Measurements from ENCODE around the gene HIPK2.
A peak's percentile ranks its signal among the peaks of the same experiment; 100 is the strongest.

The HIPK2 gene

DNA sequence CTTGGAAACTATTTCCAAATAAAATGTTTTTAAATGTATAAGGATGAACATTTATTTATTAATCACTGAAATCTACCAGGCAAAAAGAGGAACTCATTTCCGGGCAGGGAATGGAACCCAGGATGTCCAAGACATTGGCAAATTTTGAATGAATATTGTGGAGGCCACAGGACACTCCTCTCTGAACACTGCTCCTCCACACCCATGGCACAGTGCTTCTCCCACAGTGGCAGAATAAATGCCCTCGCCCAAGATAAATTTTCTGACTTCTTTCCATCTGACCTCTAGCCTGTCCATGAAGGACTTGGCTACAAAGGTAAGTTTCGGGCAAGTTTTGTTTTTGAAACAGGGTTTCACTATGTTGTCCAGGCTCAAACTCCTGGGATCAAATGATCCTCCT is 39.0 kb downstream of the HIPK2 start:
- no peak overlapping the region for H3K4me3 ChIP-seq
- H3K27ac ChIP-seq = no peak overlapping the region

DNA sequence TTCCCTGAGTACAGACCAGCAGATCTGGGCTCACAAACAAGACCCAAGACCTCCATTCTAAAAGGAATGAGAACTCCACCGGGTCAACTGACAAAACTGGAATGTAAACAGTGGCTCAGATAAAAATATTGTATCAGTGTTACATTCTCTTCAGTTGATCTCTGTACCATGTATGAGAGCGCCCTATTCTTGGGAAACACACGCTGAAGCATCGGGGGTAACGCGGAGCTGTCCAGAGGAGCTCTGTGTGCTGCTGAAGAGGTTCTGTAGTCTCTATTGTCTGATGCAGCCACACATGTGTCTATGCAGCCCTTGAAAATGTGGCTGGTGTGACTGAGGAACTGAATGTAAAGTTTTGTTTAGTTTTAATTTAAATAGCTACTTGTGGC is 39.7 kb downstream of the HIPK2 start:
- Histone ChIP-seq H3K27ac (peak overlapping the region in 3 of 21 experiments; percentile 7 to 56 (median 14)), H3K4me3 (no peak overlapping the region)

DNA sequence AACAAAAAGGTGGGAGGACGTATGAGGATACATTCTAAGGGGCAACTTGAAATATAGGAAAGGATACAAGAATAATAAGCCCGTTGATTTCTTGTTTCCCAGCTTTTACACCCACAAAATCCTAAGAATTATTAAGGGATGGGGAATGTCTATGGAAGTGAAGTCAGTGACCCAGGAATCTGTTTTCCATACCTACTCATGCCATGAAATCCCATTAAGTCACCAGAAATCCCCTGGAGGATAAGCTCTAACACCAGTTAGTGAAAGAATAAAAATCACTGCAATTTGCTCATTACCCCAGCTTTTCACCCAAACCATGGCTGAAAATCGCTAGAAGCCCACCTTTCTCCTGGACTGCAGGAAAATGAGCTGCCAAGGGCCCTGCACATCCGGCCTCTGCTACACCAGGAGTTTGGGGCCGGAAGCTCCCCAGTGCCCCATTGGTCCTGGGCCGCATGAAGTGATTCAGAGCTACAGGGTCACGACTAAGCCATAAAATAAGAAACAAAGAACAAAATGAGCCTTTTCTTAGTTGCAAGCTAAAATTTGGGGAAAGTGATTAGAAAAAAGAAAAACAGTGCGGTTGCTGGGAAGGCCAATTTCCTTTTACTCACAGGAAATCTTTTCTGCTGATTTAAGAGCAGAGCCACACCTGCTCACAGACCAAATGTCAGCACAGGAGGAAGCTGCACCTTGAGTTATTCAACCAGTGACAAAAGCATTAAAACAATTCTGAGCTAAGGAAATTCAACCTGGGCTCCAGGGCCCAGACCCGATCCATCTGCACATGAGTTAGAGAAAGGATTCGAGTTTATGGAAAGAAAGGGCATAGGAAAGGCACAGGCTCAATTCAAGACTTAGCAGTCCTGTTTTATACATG is 40.3 kb downstream of the HIPK2 start:
- Histone ChIP-seq H3K4me3 (no peak overlapping the region), H3K27ac (peak overlapping the region in 4 of 21 experiments; percentile 2 to 56 (median 10))

DNA sequence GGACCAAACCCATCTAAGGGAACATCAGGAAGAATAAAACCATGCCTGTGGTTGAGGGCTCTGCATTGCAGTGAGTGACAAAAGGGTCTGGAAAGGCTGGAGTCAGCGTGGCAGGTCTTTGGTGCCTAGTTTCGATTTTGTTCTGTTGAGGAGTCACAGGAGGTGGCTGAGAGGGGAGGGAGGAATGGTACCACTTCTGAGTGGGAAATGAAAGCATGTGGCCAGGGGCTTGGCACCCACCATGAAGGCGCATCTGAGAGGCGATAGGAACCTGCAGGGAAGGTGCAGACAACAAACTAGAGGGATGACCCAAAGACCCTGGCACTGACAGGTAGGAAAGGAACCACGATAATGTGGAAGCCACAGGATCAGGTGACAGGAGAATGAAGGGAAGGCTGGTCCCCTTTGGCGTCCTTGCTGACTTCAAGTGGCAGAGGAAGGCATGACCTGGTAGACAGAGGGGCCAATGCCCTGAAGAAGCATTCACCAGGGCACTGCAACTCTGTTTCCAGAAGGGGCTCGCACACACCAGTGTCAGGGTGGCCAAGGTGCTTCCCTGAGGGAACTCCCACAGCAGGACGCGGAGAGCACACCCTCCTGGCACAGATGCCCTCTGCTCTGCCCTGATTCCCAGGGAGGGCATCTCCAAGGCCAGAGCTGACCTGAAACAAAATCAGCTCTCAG is 41.7 kb downstream of the HIPK2 start:
- Histone ChIP-seq H3K4me3 (no peak overlapping the region), H3K27ac (peak overlapping the region in 1 of 21 experiments; percentile 29)

DNA sequence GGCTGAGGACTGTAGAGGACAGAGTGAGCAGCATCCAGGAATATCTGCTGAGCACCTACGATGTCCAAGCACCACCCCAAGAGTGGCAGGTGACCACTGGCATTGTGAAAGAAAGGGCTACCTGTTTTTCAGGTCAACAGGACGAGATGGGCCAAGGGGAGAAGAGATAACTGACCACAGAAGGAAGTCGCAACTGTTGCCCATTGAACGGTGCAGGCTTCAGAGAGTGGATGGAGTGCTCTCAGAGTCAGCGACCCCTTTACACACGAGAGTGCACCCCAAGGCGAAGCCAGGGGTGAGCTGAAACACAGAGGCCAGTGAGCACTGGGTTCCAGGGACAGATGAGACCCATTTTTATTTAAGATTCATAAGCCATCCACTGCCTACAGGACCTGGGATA is 42.3 kb downstream of the HIPK2 start:
- Histone ChIP-seq H3K4me3 (no peak overlapping the region), H3K27ac (peak overlapping the region in 3 of 21 experiments; percentile 29 to 52 (median 35))

DNA sequence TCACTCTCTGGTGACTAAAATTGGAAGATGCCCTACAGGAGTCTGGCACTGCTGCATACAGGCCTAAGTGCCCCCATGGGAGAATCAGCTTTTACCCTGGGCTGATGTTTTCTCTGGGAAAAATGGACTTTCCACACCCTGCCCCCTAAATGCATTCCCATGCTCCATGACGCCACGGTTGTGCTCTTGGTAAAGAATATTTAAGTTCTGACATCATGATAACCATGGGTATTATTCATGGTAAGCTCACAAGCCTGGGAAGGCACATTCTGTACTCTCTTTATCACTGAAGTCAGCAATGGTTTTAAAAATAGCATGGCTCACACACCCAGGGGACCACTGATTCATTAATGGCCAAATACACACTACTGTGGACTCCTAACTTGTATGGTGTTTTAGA is 43.4 kb downstream of the HIPK2 start:
- H3K27ac ChIP-seq = peak overlapping the region in 4 of 21 experiments; percentile 41 to 70 (median 53)
- no peak overlapping the region for H3K4me3 ChIP-seq

DNA sequence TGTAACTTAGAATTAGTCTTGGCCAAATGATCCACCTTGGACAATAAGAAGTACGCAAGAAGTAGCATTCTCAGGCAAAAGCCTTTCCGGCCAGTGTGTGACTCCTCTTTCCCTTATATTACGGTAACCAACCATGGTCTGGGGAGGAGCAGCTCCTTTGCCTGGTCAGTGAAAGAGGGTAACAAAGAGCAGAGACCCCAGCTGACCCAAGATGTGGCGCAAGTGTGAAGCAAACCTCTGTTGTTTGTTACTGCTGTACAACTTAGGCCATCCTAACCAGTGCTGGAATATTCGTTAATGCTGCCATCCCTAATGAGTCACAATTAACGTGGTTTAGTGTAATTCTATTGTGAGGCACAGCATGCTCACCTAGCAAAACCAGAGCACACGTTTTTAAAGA is 44.0 kb downstream of the HIPK2 start:
- peak overlapping the region in 6 of 21 experiments; percentile 41 to 70 (median 53) for H3K27ac ChIP-seq

DNA sequence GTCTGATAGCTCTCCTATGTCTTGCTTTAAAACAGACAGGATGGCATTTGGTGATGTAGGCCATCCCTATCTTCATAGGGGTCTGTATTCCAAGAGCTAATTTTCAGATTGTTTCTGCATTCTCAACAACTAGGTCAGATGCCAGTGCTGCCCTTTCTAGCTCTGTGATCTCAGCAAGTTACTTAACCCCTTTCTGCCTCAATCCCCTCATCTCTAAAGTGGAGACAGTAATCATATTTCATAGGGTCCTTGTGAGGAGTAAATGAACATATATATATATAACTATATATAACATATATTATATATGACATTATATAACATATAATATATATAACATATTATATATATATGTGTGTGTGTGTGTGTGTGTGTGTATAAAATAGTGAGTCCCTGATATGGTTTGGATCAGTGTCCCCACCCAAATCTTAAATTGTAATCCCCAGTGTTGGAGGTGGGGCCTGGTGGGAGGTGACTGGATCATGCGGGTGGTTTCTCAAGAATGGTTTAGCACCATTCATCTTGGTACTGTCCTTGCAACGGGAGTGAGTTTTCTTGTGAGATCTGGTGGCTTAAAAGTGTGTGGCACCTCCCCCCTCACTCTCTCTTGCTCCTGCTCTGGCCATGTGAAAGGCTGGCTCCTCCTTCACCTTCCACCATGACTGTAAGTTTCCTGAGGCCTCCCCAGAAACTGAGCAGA is 45.2 kb downstream of the HIPK2 start:
- peak overlapping the region in 5 of 21 experiments; percentile 6 to 70 (median 27) for H3K27ac ChIP-seq
- H3K4me3 ChIP-seq = no peak overlapping the region

More for the DNA sequence above, 44.0 kb downstream of the HIPK2 start:
- H3K4me3 ChIP-seq = no peak overlapping the region

DNA sequence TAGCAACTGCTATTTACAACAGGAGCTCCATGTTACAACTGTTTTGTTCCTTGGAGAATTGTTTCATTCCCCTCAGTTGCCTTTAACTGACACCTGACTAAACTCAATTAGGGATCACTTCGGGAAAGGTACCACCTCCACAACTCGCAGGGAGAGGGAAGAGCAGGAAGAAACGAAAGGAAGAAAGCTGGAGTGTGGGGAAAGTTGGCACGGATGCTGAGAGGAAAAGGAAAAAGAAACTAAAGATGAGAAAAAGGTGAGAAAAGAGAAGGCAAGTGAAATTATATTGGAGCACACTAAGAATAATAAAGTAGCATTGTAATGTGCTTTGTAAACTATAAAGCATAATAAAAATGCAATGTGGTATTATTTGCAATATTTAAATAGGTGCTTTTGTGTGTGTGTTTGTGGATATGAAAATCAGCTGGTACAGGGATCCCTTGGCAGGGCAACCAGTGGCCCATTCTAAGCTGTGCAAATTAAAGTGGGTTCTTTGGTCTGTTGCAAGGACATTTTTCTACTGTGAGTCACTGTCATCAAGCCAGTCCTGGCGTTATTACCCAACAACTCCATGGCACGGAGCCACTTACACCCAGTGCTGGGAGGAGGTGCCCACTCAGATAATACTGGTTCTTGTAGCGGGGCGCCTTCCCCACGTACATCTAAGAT is 45.9 kb downstream of the HIPK2 start:
- peak overlapping the region in 13 of 21 experiments; percentile 6 to 70 (median 29) for H3K27ac ChIP-seq
- no peak overlapping the region for H3K4me3 ChIP-seq

DNA sequence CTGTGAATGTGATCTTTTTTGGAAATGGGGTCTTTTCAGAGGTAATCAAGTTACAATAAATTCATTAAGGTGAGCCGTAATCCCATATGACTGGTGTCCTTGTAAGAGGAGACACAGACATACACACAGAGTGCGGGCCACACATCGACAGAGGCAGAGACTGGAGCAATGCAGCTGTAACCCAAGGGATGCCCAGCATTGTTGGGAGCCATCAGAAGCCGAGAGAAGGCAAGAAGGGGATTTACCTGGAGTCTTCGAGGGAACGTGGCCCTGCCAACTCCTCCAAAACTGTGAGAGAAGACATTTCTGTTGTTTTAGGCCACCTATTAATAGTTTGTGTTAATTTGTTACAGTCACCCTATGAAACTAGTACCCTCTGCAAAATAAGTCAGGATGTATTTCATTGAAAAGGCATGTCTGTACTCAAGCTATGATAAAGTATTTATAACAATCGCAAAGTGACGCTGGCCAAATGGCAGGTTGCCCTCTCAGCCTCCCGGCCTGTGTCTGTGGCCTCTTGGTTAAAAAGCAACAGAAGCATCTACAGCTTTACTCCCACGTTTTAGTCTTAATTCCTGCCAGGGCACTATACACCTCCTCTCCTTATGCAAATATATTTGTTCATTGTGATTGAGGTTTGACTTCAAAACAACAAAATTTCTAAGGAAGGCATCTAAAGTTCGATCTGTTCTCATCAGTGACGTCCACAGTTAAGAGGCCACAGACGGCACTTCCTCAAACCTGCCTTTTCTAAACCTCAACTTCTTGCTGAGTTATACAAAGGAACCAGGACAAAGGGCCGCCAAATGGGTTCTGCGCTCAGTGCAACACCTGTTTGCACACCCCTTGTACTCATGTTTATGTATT is 46.8 kb downstream of the HIPK2 start:
- H3K4me3 ChIP-seq = no peak overlapping the region
- peak overlapping the region in 10 of 21 experiments; percentile 12 to 54 (median 36) for H3K27ac ChIP-seq

DNA sequence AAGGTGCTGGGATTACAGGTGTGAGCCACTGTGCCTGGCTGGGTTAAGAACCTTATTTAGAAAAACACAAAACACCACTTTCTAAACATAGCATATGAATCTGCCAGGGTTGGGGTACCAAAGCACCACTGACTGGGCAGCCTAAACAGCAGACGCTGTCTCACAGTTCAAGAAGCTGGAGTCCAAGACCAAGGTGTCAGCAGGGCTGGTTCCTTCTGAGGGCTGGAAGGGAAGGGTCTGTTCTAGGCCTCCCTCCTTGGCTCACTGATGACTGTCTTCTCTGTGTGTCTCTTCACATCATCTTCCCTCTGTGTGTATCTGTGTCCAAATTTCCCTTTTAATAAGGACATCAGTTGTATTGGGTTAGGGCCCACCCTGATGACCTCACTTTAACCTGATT is 49.6 kb downstream of the HIPK2 start:
- peak overlapping the region in 2 of 21 experiments; percentile 26 to 69 for H3K27ac ChIP-seq
- no peak overlapping the region for H3K4me3 ChIP-seq

DNA sequence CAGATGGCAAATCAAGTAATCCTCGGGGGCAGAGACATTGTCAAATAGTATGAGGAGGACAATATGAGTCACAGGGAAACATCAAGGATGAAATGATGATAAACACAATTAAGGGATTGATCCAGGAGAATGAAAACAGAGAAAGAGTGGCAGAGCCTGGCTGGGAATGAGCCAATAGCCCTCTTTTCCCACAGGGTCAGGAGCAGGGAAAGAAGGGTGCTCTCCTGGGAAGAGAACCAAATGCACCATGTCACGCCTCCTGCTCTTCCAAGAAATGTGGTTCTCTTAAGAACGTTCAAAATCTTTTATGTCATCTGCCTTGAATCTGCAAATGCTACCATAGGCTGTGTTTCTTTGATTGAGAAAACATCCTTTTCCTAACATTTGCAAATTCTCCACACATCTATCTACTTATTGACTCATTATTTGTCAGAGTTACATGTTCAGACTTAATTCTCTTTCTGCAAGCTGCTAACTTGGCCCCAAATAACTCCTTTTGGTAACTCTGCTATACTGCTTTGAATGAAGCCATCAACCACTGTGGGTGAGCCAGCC is 50.6 kb downstream of the HIPK2 start:
- H3K27ac ChIP-seq = peak overlapping the region in 5 of 21 experiments; percentile 8 to 69 (median 29)

DNA sequence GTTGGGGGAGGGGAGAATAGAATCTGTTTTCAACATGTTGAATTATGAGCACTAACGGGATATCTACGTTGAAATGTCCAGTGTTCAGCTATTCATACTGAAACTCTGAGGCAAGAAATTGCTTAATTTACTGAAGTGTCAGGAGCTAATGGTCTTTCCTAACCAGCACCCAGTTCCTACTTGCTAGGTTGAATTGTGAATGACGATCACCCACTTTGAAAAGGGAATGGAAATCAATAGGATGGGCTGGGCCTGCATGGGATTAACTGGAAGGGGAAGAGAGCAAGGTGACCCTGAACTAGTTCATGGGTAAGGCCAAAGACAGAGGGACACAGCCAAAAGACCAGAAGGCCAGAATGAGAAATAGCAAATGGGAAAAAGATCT is 51.3 kb downstream of the HIPK2 start:
- peak overlapping the region in 6 of 21 experiments; percentile 17 to 69 (median 28) for H3K27ac ChIP-seq
- H3K4me3 ChIP-seq = no peak overlapping the region

More for the DNA sequence above, 50.6 kb downstream of the HIPK2 start:
- H3K4me3 ChIP-seq = no peak overlapping the region

DNA sequence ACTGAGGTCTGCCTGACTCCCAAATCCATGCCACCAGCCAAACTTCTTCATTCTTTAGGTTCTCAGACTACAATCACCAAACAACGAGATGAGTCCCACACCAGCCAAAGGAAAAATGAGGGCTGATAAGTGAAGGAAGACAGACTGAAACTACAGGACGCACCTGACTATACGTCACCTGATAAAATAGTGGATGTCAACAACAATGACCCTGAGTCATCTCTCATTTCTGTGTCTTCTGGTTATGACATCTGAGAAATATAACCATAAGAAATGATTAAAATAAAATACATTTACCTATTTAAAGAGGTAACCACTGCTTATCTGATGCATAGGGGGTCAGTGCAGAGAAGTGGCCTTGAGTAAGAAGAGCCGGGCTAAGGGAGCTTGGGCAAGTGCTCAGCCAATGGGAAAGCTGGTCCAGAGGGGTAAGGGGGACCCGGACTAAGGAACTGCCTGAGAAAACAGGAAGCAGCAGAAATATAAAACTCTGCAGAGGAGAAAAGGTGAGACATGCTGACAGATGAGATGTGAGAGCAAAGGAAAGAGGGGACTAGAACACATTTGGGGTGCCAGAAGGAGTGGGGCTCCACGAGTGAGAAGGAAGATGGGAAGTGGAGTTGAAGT is 51.8 kb downstream of the HIPK2 start:
- H3K27ac ChIP-seq = peak overlapping the region in 4 of 21 experiments; percentile 17 to 69 (median 33)
- no peak overlapping the region for H3K4me3 ChIP-seq

DNA sequence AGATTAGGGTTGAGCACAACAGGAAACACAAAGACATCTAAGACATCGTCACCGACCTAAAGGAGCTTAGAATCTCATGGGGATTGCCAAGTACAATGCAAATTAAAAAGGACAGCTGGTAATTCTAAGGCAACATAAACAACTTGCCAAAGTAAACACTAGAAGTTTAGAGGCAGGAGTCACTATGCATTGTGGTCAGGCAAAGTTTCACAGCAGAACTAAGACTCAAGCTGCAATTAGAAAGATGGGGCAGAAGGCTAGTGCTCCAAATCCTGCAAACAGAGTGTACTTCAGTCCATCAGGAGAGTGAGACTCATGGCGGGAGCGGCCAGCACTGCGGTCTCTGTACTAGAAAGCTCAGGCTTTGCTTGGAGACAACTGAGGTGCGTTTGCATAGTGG is 52.7 kb downstream of the HIPK2 start:
- H3K27ac ChIP-seq = no peak overlapping the region
- H3K4me3 ChIP-seq = no peak overlapping the region

DNA sequence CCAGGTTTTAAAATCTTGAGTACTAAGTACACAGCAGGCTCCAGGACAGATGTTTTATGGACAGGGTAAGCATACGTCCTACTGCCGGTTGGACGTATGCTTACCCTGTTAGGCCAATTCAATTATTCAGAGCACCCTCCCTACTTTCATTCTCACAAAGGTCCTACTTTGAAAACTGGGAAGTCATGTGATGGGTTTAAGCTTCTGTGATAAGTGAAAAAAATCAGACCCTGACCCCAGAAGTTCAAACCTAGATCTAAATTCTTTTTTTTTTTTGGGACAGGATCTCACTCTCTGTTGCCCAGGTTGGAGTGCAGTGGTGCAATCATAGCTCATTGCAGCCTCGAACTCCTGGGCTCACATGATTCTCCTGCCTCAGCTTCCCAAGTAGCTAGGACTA is 55.2 kb downstream of the HIPK2 start:
- no peak overlapping the region for H3K27ac ChIP-seq
- H3K4me3 ChIP-seq = no peak overlapping the region

DNA sequence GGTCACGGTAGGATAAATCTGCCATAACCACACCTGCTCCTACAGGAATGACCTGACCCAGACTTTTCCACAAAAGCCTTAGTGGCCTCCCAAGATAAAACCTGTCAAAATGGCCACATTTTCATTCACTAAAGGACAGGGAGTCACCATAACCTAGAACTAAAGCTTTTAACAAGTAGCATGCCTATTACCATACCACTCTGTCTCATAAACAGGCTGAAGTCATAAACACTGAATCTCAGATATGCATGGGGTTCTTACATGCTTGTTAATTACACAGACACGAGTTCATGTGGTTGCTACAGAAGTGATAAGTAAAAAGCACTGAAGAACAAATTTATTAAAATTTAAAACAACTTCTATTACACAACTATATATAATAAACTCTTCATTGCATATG is 56.0 kb downstream of the HIPK2 start:
- Histone ChIP-seq H3K4me3 (no peak overlapping the region), H3K27ac (no peak overlapping the region)

DNA sequence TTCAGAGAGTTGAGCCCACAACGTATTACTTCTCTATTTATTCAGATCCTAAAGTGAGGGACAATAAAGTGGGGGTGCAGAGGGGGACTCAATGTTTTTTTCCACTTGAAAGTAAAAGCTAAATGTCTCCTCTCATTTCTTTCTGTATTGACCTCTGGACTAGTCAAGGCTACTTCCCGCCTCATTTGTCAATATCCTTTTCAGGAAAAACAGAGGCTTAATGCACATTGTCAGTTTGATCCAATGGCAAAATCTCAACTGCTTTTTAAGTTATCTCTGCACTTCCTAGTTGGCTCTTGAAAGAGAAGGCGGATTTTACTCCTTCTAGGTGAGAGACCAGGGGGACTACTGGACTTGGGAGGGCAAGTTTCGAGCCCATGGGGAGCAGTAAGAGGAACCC is 56.4 kb downstream of the HIPK2 start:
- H3K27ac ChIP-seq = no peak overlapping the region
- H3K4me3 ChIP-seq = no peak overlapping the region
